ENCODE results near the gene APOA4.

Gene APOA4

GRCh38 chr11:116859175-116859574, 36.1 kb upstream of the APOA4 start:
- DNase-seq (ENCODE audit: low read depth in 1 of 2, low spot score in 1 of 2): no peak
- in situ Hi-C loops (cut with HindIII; ENCODE audit: low pct_unique_long_range_greater_than_20kb, low sequenced_read_pairs): no loop called here
- no peak for TF ChIP-seq JUND (IDR thresholded peaks at IDR 0.05; ENCODE audit: low read depth)

GRCh38 chr11:116857936-116858335, 34.8 kb upstream of the APOA4 start:
- in situ Hi-C loops (cut with HindIII; ENCODE audit: low pct_unique_long_range_greater_than_20kb, low sequenced_read_pairs): no loop called here
- DNase-seq (ENCODE audit: low read depth in 1 of 2, low spot score in 1 of 2): no peak
- TF ChIP-seq JUND (IDR thresholded peaks at IDR 0.05; ENCODE audit: low read depth): no peak

GRCh38 chr11:116857316-116857715, 34.2 kb upstream of the APOA4 start:
- DNase-seq (ENCODE audit: low read depth in 1 of 2, low spot score in 1 of 2): no peak
- no peak for TF ChIP-seq JUND (IDR thresholded peaks at IDR 0.05; ENCODE audit: low read depth)
- in situ Hi-C loops (cut with HindIII; ENCODE audit: low pct_unique_long_range_greater_than_20kb, low sequenced_read_pairs): no loop called here

GRCh38 chr11:116856423-116856822, 33.3 kb upstream of the APOA4 start:
- no peak for TF ChIP-seq JUND (IDR thresholded peaks at IDR 0.05; ENCODE audit: low read depth)
- no peak for DNase-seq (ENCODE audit: low read depth in 1 of 2, low spot score in 1 of 2)
- in situ Hi-C loops (cut with HindIII; ENCODE audit: low pct_unique_long_range_greater_than_20kb, low sequenced_read_pairs): no loop called here

- TF ChIP-seq JUND (IDR thresholded peaks at IDR 0.05; ENCODE audit: low read depth): no peak
- DNase-seq (ENCODE audit: low read depth in 1 of 2, low spot score in 1 of 2): no peak
- in situ Hi-C loops (cut with HindIII; ENCODE audit: low pct_unique_long_range_greater_than_20kb, low sequenced_read_pairs): no loop called here
Observed at GRCh38 chr11:116855413-116855812, 32.3 kb upstream of the APOA4 start.

- in situ Hi-C loops (cut with HindIII; ENCODE audit: low pct_unique_long_range_greater_than_20kb, low sequenced_read_pairs): no loop called here
- DNase-seq (ENCODE audit: low read depth in 1 of 2, low spot score in 1 of 2): peak in 1 of 2 experiments; percentile 36
- no peak for TF ChIP-seq JUND (IDR thresholded peaks at IDR 0.05; ENCODE audit: low read depth)
Observed at GRCh38 chr11:116853461-116854073, 30.5 kb upstream of the APOA4 start.

- in situ Hi-C loops (cut with HindIII; ENCODE audit: low pct_unique_long_range_greater_than_20kb, low sequenced_read_pairs): no loop called here
- peak; percentile 78 to 80 for DNase-seq (ENCODE audit: low read depth in 1 of 2, low spot score in 1 of 2)
- TF ChIP-seq JUND (IDR thresholded peaks at IDR 0.05; ENCODE audit: low read depth): peak; percentile 83; the same call in 1 of the 2 replicates
Observed at GRCh38 chr11:116852261-116853031, 29.3 kb upstream of the APOA4 start.

- in situ Hi-C loops (cut with HindIII; ENCODE audit: low pct_unique_long_range_greater_than_20kb, low sequenced_read_pairs): no loop called here
- no peak for DNase-seq (ENCODE audit: low read depth in 1 of 2, low spot score in 1 of 2)
- no peak for TF ChIP-seq JUND (IDR thresholded peaks at IDR 0.05; ENCODE audit: low read depth)
Observed at GRCh38 chr11:116851626-116852025, 28.5 kb upstream of the APOA4 start.

- TF ChIP-seq JUND (IDR thresholded peaks at IDR 0.05; ENCODE audit: low read depth): no peak
- DNase-seq (ENCODE audit: low read depth in 1 of 2, low spot score in 1 of 2): no peak
- in situ Hi-C loops (cut with HindIII; ENCODE audit: low pct_unique_long_range_greater_than_20kb, low sequenced_read_pairs): no loop called here
Observed at GRCh38 chr11:116849486-116849885, 26.4 kb upstream of the APOA4 start.

- no peak for TF ChIP-seq JUND (IDR thresholded peaks at IDR 0.05; ENCODE audit: low read depth)
- DNase-seq (ENCODE audit: low read depth in 1 of 2, low spot score in 1 of 2): no peak
- in situ Hi-C loops (cut with HindIII; ENCODE audit: low pct_unique_long_range_greater_than_20kb, low sequenced_read_pairs): no loop called here
Observed at GRCh38 chr11:116849060-116849459, 26.0 kb upstream of the APOA4 start.

- TF ChIP-seq JUND (IDR thresholded peaks at IDR 0.05; ENCODE audit: low read depth): no peak
- DNase-seq (ENCODE audit: low read depth in 1 of 2, low spot score in 1 of 2): no peak
- in situ Hi-C loops (cut with HindIII; ENCODE audit: low pct_unique_long_range_greater_than_20kb, low sequenced_read_pairs): no loop called here
Observed at GRCh38 chr11:116847612-116848011, 24.5 kb upstream of the APOA4 start.

- in situ Hi-C loops (cut with HindIII; ENCODE audit: low pct_unique_long_range_greater_than_20kb, low sequenced_read_pairs): no loop called here
- DNase-seq (ENCODE audit: low read depth in 1 of 2, low spot score in 1 of 2): no peak
- TF ChIP-seq JUND (IDR thresholded peaks at IDR 0.05; ENCODE audit: low read depth): no peak
Observed at GRCh38 chr11:116844722-116845121, 21.6 kb upstream of the APOA4 start.

- DNase-seq (ENCODE audit: low read depth in 1 of 2, low spot score in 1 of 2): no peak
- in situ Hi-C loops (cut with HindIII; ENCODE audit: low pct_unique_long_range_greater_than_20kb, low sequenced_read_pairs): no loop called here
- TF ChIP-seq JUND (IDR thresholded peaks at IDR 0.05; ENCODE audit: low read depth): no peak
Observed at GRCh38 chr11:116843661-116844060, 20.6 kb upstream of the APOA4 start.
